ENCODE measurements around the gene SPDYE3.
"Not testable (repeated sequence)": the region's sequence is repeated elsewhere in the genome, so short reads cannot be mapped to it uniquely, and the experiment has no call there.

Gene SPDYE3

DNA sequence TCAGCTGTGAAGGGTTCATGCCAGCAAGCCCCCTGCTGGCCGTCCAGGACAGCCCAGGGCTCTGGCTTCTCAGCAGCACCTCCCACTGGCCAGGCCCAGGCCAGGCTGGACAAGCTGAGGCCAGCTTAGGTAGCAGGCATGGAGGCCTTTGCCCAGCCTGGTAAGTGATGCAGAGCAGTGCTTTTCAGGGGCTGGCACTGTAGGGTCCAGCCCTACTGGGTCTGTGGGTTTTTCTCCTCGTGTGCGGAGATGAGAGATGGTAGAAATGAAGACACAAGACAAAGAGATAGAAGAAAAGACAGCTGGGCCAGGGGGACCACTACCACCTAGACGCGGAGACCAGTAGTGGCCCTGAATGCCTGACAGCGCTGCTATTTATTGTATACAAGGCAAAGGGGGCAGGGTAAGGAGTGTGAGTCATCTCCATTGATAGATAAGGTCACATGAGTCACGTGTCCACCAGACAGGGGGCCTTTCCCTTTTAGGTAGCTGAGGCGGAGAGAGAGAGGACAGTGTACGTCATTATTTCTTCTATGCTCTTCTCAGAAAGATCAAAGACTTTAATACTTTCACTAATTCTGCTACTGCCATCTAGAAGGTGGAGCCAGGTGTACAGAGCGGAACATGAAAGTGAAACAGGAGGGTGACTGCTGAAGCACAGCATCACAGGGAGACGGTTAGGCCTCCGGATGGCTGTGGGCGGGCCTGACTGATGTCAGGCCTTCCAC is 37.2 kb downstream of the SPDYE3 start:
- H3K4me1 Mint-ChIP-seq: peaks cover 21% of the 10 kb centered on the region
- not testable (repeated sequence) for H3K9me3 Mint-ChIP-seq, H3K27me3 Mint-ChIP-seq
- peak; percentile 51 to 84 for DNase-seq (ENCODE audit: low spot score in 2 of 2)
- H3K36me3 Mint-ChIP-seq (ENCODE audit: insufficient read depth): peaks cover 56% of the 10 kb centered on the region
- H3K27ac Mint-ChIP-seq (ENCODE audit: low read depth): peak overlapping the region; percentile 79
- H3K4me3 Mint-ChIP-seq: peak overlapping the region; percentile 58
- peak; percentile 82 for ATAC-seq (replicated peaks; ENCODE audit: extremely low read depth, poor library complexity, severe bottlenecking)

DNA sequence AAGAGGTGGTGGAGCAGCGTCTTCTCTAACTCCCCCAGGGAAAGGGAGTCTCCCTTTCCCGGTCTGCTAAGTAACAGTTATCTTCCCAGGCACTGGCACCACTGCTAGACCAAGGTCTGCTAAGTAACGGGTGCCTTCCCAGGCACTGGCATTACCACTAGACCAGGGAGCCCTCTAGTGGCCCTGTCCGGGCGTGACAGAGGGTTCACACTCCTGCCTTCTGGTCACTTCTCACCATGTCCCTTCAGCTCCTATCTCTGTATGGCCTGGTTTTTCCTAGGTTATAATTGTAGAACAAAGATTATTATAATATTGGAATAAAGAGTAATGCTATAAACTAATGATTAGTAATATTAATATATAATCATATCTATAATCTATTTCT is 37.8 kb downstream of the SPDYE3 start:
- peak; percentile 66 for ATAC-seq (replicated peaks; ENCODE audit: extremely low read depth, poor library complexity, severe bottlenecking)
- H3K36me3 Mint-ChIP-seq (ENCODE audit: insufficient read depth): peaks cover 53% of the 10 kb centered on the region
- peaks cover 24% of the 10 kb centered on the region for H3K4me1 Mint-ChIP-seq

DNA sequence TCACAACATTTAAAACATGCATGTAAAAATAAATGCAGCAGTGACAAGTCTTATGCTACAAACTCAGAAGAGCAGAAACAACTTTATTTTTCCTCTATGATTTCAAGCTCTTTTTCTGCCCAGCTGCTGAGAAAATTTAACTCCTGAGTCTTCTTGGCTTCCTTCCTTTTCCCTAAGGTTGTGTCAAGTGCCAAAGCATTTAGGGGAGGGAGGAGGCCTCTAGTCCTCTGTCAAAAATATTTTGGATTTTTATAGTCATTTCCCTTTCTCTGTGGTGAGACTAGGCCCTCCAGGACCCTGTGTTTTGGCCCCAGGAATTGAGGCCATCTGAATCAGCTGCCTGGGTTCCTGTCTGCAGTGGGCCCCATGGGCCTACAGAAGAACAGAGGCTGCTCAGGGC is 39.4 kb downstream of the SPDYE3 start:
- Mint-ChIP-seq H3K4me3 (no peak overlapping the region), H3K27me3 (no peaks in the 10 kb centered on the region), H3K36me3 (ENCODE audit: insufficient read depth) (peaks cover 48% of the 10 kb centered on the region), H3K9me3 (no peaks in the 10 kb centered on the region), H3K27ac (ENCODE audit: low read depth) (no peak overlapping the region), H3K4me1 (peaks cover 36% of the 10 kb centered on the region)
- DNase-seq (ENCODE audit: low spot score in 2 of 2): no peak
- no peak for ATAC-seq (replicated peaks; ENCODE audit: extremely low read depth, poor library complexity, severe bottlenecking)

More for the DNA sequence above, 37.8 kb downstream of the SPDYE3 start:
- Mint-ChIP-seq H3K27ac (ENCODE audit: low read depth) (peak overlapping the region; percentile 92), H3K4me3 (peak overlapping the region; percentile 58)
- peak in 1 of 2 donors; percentile 49 for DNase-seq (ENCODE audit: low spot score in 2 of 2)
- not testable (repeated sequence) for H3K9me3 Mint-ChIP-seq, H3K27me3 Mint-ChIP-seq

DNA sequence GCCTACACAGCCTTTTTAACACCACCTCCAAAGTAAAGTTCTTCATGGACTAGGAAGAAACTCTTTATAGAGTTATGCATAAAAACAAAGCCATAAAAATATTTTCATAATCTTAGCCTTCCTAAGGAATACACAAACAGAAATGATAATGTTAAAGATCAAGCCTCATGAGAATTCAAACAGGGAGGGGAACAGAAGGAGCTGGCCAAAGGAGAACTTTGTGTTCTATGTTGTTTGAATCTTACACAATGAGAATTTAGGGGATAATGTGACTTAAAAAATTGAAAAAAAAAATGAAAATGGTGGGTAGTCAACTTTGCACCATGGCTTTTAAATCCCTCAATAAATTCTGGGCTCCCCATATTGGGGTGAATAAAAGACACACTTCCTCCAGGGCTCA is 41.3 kb downstream of the SPDYE3 start:
- peaks cover 43% of the 10 kb centered on the region for H3K4me1 Mint-ChIP-seq
- H3K4me3 Mint-ChIP-seq: no peak overlapping the region
- no peaks in the 10 kb centered on the region for H3K9me3 Mint-ChIP-seq
- DNase-seq (ENCODE audit: low spot score in 2 of 2): no peak
- no peaks in the 10 kb centered on the region for H3K27me3 Mint-ChIP-seq
- peak overlapping the region; percentile 51 for H3K27ac Mint-ChIP-seq (ENCODE audit: low read depth)
- H3K36me3 Mint-ChIP-seq (ENCODE audit: insufficient read depth): peaks cover 50% of the 10 kb centered on the region
- ATAC-seq (replicated peaks; ENCODE audit: extremely low read depth, poor library complexity, severe bottlenecking): no peak

DNA sequence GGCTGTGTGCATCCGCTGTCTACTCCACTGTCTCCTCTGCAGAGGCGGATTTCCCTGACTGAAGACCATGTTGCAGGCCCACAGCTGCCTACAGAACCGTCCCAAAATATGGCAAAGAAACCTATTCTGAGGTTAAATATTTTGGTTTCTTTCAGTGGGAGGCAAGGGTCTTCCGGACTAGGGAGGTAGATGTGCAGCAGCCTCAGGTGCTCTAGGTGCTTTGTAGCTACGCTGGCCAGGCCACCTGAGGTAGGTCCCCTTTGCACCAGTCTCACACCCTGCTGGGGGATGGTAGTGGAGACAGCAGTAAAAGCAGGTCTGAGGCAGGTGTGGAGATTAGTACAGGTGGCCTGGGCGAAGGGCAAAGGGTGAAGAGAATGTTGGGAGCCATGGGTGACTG is 42.3 kb downstream of the SPDYE3 start:
- DNase-seq (ENCODE audit: low spot score in 2 of 2) (no peak), ATAC-seq (replicated peaks; ENCODE audit: extremely low read depth, poor library complexity, severe bottlenecking) (no peak)
- H3K36me3 Mint-ChIP-seq (ENCODE audit: insufficient read depth): peaks cover 54% of the 10 kb centered on the region
- no peaks in the 10 kb centered on the region for H3K9me3 Mint-ChIP-seq
- H3K27me3 Mint-ChIP-seq: no peaks in the 10 kb centered on the region
- H3K4me1 Mint-ChIP-seq: peaks cover 44% of the 10 kb centered on the region
- peak overlapping the region; percentile 10 for H3K4me3 Mint-ChIP-seq
- H3K27ac Mint-ChIP-seq (ENCODE audit: low read depth): peak overlapping the region; percentile 83

DNA sequence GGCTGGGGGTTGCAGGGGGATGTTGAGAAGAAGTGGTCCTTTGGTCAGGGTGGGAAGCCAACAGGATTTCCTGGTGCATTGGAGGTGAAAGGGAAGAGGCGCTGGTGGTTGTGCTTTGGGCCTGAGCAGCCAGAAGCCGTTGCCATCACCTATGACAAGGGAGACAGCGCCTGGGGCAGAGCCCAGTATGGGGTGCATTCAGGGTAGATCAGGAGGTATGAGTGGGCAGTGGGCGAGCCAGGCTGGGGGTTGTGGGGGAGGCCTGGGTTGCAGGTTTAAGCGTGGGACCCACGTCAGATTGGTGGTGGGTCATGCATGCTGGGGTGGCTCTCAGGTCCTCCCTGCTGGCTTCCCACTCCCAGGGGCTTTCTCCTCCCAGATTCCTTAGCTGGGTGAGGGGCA is 44.2 kb downstream of the SPDYE3 start:
- no peak for ATAC-seq (replicated peaks; ENCODE audit: extremely low read depth, poor library complexity, severe bottlenecking)
- H3K36me3 Mint-ChIP-seq (ENCODE audit: insufficient read depth): peaks cover 51% of the 10 kb centered on the region
- no peaks in the 10 kb centered on the region for H3K27me3 Mint-ChIP-seq
- H3K27ac Mint-ChIP-seq (ENCODE audit: low read depth): peak overlapping the region; percentile 94
- peak overlapping the region; percentile 90 for H3K4me3 Mint-ChIP-seq
- H3K4me1 Mint-ChIP-seq: peaks cover 46% of the 10 kb centered on the region
- DNase-seq (ENCODE audit: low spot score in 2 of 2): no peak
- no peaks in the 10 kb centered on the region for H3K9me3 Mint-ChIP-seq

DNA sequence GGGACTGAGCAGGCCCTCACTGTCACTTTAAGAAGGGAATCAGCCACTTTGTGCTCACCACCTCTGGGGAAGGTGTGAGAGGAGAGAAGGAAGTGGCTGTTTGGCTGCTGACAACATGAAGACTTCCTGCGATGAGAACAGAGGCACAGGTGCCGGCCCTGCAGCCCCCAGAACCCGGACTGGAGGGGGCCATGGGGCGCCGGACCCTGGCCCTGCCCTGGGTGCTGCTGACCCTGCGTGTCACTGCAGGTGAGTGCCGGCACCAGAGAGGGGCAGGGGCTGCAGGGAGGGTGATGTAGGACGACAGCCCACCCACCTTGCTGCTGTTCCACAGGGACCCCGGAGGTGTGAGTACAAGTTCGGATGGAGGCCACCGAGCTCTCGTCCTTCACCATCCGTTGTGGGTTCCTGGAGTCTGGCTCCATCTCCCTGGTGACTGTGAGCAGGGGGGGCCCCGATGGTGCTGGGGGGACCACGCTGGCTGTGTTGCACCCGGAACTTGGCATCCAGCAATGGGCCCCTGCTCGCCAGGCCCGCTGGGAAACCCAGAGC is 44.8 kb downstream of the SPDYE3 start:
- DNase-seq (ENCODE audit: low spot score in 2 of 2) (peak in 1 of 2 donors; percentile 33), ATAC-seq (replicated peaks; ENCODE audit: extremely low read depth, poor library complexity, severe bottlenecking) (peak; percentile 99)
- H3K4me3 Mint-ChIP-seq: peak overlapping the region; percentile 90
- peaks cover 50% of the 10 kb centered on the region for H3K36me3 Mint-ChIP-seq (ENCODE audit: insufficient read depth)
- not testable (repeated sequence) for H3K9me3 Mint-ChIP-seq, H3K27me3 Mint-ChIP-seq
- H3K4me1 Mint-ChIP-seq: peaks cover 46% of the 10 kb centered on the region
- H3K27ac Mint-ChIP-seq (ENCODE audit: low read depth): peak overlapping the region; percentile 94

DNA sequence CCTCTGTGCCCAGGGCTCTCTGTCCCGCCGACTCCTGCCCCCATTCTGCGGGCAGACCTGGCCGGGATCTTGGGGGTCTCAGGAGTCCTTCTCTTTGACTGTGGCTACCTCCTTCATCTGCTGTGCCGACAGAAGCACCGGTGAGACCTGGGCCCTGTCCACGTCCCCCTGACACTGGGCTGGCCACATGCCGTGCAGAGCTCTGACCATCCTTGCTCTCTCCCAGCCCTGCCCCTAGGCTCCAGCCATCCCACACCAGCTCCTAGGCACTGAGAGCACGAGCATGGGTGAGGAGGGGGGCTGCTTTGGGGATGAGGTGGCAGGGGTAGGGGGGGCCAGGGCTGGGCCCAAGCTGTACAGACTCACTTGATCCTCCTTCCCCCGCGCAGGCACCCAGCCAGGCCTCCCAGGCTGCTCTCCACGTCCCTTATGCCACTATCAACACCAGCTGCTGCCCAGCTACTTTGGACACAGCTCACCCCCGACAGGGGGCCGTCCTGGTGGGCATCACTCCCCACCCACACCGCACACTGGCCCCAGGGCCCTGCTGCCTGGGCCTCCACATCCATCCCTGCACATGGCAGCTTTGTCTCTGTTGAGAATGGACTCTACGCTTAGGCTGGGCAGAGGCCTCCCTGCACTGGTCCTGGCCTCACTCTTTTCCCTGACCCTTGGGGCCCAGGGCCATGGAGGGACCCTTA is 45.6 kb downstream of the SPDYE3 start:
- DNase-seq (ENCODE audit: low spot score in 2 of 2): no peak
- H3K27me3 Mint-ChIP-seq: no peaks in the 10 kb centered on the region
- peak overlapping the region; percentile 90 for H3K4me3 Mint-ChIP-seq
- ATAC-seq (replicated peaks; ENCODE audit: extremely low read depth, poor library complexity, severe bottlenecking): no peak
- no peaks in the 10 kb centered on the region for H3K9me3 Mint-ChIP-seq
- peak overlapping the region; percentile 94 for H3K27ac Mint-ChIP-seq (ENCODE audit: low read depth)
- peaks cover 50% of the 10 kb centered on the region for H3K36me3 Mint-ChIP-seq (ENCODE audit: insufficient read depth)
- peaks cover 46% of the 10 kb centered on the region for H3K4me1 Mint-ChIP-seq

DNA sequence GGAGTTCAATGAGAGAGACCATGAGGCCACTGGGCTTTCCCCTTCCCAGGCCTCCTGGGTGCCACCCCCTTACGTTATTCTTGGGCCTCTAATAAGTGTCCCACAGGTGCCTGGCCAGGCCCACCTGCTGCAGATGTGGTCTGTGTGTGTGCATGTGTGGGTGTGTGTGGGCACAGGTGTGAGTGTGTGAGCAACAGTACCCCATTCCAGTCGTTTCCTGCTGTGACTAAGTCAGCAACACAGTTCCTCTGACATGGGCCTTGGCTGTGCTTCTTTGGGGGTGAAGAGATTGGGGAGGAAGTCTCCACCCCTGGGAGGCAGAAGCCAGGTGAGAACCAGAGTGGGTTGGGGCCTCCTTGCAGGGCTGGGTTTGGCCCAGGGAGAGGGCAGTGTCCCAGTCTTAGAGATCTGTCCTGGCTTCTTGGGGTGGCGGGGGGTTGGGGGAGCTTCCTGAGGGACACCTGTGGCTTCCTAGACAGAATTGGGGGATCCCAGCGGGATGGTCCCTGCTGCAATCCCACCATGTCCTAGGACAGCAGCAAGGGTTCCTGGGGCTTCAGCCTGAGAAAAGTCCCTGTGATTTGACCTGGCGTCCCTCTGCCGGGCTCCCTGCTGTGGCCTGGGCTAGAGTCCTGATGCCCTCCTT is 46.3 kb downstream of the SPDYE3 start:
- peaks cover 46% of the 10 kb centered on the region for H3K4me1 Mint-ChIP-seq
- no peak for DNase-seq (ENCODE audit: low spot score in 2 of 2)
- H3K27ac Mint-ChIP-seq (ENCODE audit: low read depth): peak overlapping the region; percentile 94
- no peaks in the 10 kb centered on the region for H3K9me3 Mint-ChIP-seq
- no peaks in the 10 kb centered on the region for H3K27me3 Mint-ChIP-seq
- H3K4me3 Mint-ChIP-seq: peak overlapping the region; percentile 90
- H3K36me3 Mint-ChIP-seq (ENCODE audit: insufficient read depth): peaks cover 46% of the 10 kb centered on the region
- no peak for ATAC-seq (replicated peaks; ENCODE audit: extremely low read depth, poor library complexity, severe bottlenecking)

DNA sequence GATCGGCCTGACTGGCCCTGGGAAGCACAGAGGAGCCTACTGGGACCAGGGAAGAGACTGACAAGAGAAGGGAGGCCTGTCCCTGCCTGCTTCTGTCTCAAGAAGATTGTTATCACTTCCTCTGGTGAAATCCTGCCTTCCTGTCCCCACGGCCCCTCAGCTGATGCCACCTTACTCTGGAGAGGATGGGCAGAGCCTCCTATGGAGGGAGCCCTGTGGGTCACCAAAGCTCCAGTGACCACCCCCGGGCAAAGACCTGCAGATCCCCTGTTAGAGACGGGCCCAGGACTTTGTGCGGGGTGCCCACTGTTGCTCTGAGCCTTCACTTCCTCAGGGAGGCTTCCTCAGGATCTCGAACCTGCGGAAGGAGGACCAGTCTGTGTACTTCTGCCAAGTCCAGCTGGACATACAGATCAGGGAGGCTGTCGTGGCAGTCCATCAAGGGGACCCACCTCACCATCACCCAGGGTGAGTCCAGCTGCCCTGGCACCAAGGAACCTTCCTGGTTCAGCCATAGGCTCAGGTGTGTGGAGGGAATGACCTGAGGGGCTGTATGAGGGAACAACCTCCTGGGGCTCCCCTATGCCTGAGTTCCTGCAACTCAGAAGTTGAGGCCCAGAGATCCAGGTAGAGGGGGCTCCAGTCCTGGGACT is 49.0 kb downstream of the SPDYE3 start:
- H3K27ac Mint-ChIP-seq (ENCODE audit: low read depth): no peak overlapping the region
- ATAC-seq (replicated peaks; ENCODE audit: extremely low read depth, poor library complexity, severe bottlenecking): no peak
- peaks cover 61% of the 10 kb centered on the region for H3K36me3 Mint-ChIP-seq (ENCODE audit: insufficient read depth)
- no peaks in the 10 kb centered on the region for H3K27me3 Mint-ChIP-seq
- H3K4me1 Mint-ChIP-seq: peaks cover 40% of the 10 kb centered on the region
- no peaks in the 10 kb centered on the region for H3K9me3 Mint-ChIP-seq
- no peak overlapping the region for H3K4me3 Mint-ChIP-seq
- no peak for DNase-seq (ENCODE audit: low spot score in 2 of 2)

DNA sequence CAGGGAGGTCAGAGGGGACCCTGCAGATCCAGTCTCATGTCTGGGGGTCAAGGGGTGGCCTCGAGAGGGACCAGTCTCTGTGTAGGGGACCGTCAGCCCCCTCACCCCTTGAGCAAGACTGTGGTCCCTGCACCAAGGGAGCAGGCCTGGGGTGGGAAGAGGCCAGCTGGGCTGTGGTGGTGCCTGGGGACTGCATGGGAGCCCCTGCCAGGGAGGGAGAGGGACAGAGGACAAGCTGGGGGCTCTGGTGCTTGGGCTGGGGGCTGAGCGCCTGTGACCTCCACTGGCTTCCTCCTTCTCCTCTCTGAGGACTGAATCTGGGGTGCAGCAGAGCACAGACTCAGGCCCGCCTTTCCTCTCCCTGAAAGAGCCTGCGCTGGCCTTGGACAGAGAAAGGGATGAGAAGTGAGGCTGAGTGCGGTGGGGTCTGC is 49.6 kb downstream of the SPDYE3 start:
- Mint-ChIP-seq H3K27me3 (no peaks in the 10 kb centered on the region), H3K36me3 (ENCODE audit: insufficient read depth) (peaks cover 67% of the 10 kb centered on the region), H3K4me1 (peaks cover 34% of the 10 kb centered on the region), H3K9me3 (no peaks in the 10 kb centered on the region), H3K27ac (ENCODE audit: low read depth) (no peak overlapping the region), H3K4me3 (no peak overlapping the region)
- no peak for ATAC-seq (replicated peaks; ENCODE audit: extremely low read depth, poor library complexity, severe bottlenecking)
- no peak for DNase-seq (ENCODE audit: low spot score in 2 of 2)
